Muscle of arm (tissue), 14 donors: ENCODE data around the gene TRIM71. TPM values are rescaled to one million over a fixed set of nuclear protein-coding genes. Genes with fewer than 3 reads are reported as not detected.
"Not testable (repeated sequence)": the region's sequence is repeated elsewhere in the genome, so short reads cannot be mapped to it uniquely, and the experiment has no call there.

Experiments
- DNase-seq: peaks from one replicate; pipeline ENCODE4 v3.0.0-alpha.2; 2013
- long read RNA-seq, 11 donors: transcript quantifications; one replicate each; lab custom pipeline, GENCODE V29; 2026
- polyA plus RNA-seq, 12 donors: library from polyadenylated mRNA; unstranded; fragments of 120-200 nt; gene quantifications; one replicate each; pipeline ENCODE4 v1.2.1, GENCODE V29; 2013; ENCODE audit not compliant: insufficient read length in 12 of 12

The TRIM71 gene
- polyA plus RNA-seq: 1 to 10 TPM in 2 of 12 donors, under 1 TPM in 9, not detected in 1; 0.08 to 3.8 (median 0.24) TPM
- long read RNA-seq, donor 1, full-length matches to known transcripts: 1 of 1 reads
- long read RNA-seq, donor 1, partial matches to known transcripts: 0 of 1 reads
- long read RNA-seq, donor 1, other reads (novel, unspliced or antisense): 0 of 1 reads
- long read RNA-seq, donor 2: 0 reads
- long read RNA-seq, donor 3: 0 reads
- long read RNA-seq, donor 4: 0 reads
- long read RNA-seq, donor 5: 0 reads
- long read RNA-seq, donor 6: 0 reads
- long read RNA-seq, donor 7, full-length matches to known transcripts: 1 of 1 reads
- long read RNA-seq, donor 7, partial matches to known transcripts: 0 of 1 reads
- long read RNA-seq, donor 7, other reads (novel, unspliced or antisense): 0 of 1 reads
- long read RNA-seq, donor 8: 0 reads
- long read RNA-seq, donor 9: 0 reads
- long read RNA-seq, donor 10: 0 reads
- long read RNA-seq, donor 11: 0 reads

- no peak for DNase-seq
These were observed at the start of gene TRIM71 for GRCh38 chr3:32817558-32818228. TRIM71 (plus strand) TSS chr3:32817997; CDS start chr3:32818081, 84 bp downstream.

- DNase-seq: no peak
These were observed 39.4 kb upstream of the TRIM71 start for GRCh38 chr3:32778389-32778788.

GRCh38 chr3:32780071-32780734 is 37.6 kb upstream of the TRIM71 start:
- no peak for DNase-seq

GRCh38 chr3:32780735-32781210 is 37.0 kb upstream of the TRIM71 start:
- no peak for DNase-seq

- peak; percentile 68 for DNase-seq
These were observed 36.4 kb upstream of the TRIM71 start for GRCh38 chr3:32781211-32781968.

- not testable (repeated sequence) for DNase-seq
These were observed 35.9 kb upstream of the TRIM71 start for GRCh38 chr3:32781969-32782270.

GRCh38 chr3:32782407-32782806 is 35.4 kb upstream of the TRIM71 start:
- DNase-seq: no peak

GRCh38 chr3:32791833-32792232 is 26.0 kb upstream of the TRIM71 start:
- no peak for DNase-seq

- DNase-seq: no peak
These were observed 23.1 kb upstream of the TRIM71 start for GRCh38 chr3:32794487-32795308.

GRCh38 chr3:32796384-32796950 is 21.3 kb upstream of the TRIM71 start:
- DNase-seq: not testable (repeated sequence)

GRCh38 chr3:32797776-32798175 is 20.0 kb upstream of the TRIM71 start:
- no peak for DNase-seq

GRCh38 chr3:32801440-32801839 is 16.4 kb upstream of the TRIM71 start:
- not testable (repeated sequence) for DNase-seq

- no peak for DNase-seq
These were observed 4.6 kb upstream of the TRIM71 start for GRCh38 chr3:32813180-32813579.

GRCh38 chr3:32814361-32814760 is 3.4 kb upstream of the TRIM71 start:
- DNase-seq: no peak

- no peak for DNase-seq
These were observed 1.9 kb upstream of the TRIM71 start for GRCh38 chr3:32815841-32816438.

GRCh38 chr3:32816439-32817256 is 1.1 kb upstream of the TRIM71 start:
- peak; percentile 38 for DNase-seq

GRCh38 chr3:32817257-32817557 is 590 bp upstream of the TRIM71 start:
- no peak for DNase-seq

GRCh38 chr3:32818229-32818969 is 602 bp downstream of the TRIM71 start:
- no peak for DNase-seq
